Stromal cell of bone marrow (primary cell): ENCODE measurements around the gene PPDPF.
A peak's percentile ranks its signal among the peaks of the same experiment; 100 is the strongest.
"Not testable (repeated sequence)": the region's sequence is repeated elsewhere in the genome, so short reads cannot be mapped to it uniquely, and the experiment has no call there.

Experiments
- DNase-seq: peaks from one replicate; pipeline ENCODE4 v3.0.0-alpha.2; 2012; ENCODE audit warnings: low read depth

The PPDPF gene

GRCh38 chr20:63520504-63520933 lies at the start of gene PPDPF:
TSS of gene PPDPF (plus strand) at chr20:63520765. CDS start at chr20:63521309, 544 bp downstream.
- DNase-seq: peak; percentile 52

GRCh38 chr20:63471002-63471716 lies 49.4 kb upstream of the PPDPF start:
- DNase-seq: no peak

DNA sequence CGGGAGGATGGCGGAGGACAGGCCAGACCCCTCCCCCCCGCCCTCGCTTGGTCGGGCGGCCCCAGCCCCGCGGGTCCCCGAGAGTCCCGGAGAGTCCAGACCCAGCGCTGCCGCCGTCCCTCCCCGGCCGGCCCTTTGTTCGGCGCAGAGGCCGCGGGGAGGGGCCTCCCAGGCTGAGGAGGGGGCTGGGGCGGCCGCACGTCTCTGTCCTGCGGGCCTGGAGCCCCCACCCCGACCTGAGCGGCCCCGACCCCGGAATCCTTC lies 48.9 kb upstream of the PPDPF start:
- DNase-seq: no peak

DNA sequence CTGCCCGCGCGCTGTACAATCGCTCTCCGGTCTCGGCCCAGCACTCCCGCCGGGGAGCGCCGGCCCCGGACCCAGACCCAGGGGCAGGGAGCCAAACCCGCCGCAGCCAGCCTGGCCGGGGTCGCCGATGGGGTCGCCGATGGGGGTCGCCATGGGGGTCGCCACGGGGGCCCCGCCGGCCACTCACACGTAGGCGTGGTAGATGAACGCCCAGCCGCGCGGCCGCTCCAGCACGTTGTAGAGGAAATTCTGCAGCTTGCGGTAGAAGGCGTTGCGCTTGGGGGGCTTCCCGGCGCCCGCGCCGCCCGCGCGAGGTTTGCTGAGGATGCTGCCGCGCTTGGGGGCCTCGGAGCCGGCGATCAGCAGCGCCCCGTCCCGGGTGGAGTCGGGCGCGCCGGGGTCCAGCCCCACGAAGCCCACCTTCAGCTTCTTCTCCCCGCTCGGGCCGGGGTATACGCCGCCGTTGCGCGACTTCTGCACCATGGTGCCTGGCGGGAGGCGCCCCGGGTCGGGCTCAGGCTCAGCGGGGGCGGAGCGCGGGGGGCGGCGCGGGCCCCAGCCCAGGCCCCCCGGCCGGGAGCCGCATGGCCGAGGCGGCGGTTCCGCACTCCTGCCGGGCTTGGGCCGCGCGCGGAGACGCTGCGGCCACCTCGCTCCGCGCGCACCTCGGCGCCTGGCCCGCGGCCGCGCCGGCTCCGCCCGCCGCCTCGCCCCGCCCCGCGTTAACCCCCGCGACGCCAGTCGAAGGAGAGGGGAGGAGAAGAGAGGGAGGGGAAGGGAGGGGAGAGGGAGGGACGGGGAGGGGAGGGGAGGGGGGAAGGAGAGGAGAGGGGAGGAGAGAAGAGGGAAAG lies 48.4 kb upstream of the PPDPF start, which contains the start of gene KCNQ2:
KCNQ2 (minus strand) TSS at position 675 of the 851 bp plus-strand sequence; CDS start at position 483, 192 bp downstream.
- DNase-seq: no peak

GRCh38 chr20:63472862-63473390 lies 47.6 kb upstream of the PPDPF start:
- no peak for DNase-seq

GRCh38 chr20:63473555-63474449 lies 46.8 kb upstream of the PPDPF start:
- no peak for DNase-seq

GRCh38 chr20:63475209-63475608 lies 45.4 kb upstream of the PPDPF start:
- no peak for DNase-seq

GRCh38 chr20:63477061-63477616 lies 43.4 kb upstream of the PPDPF start:
- DNase-seq: no peak

- no peak for DNase-seq
These were observed 42.6 kb upstream of the PPDPF start for GRCh38 chr20:63477944-63478343.

- no peak for DNase-seq
These were observed 41.9 kb upstream of the PPDPF start for GRCh38 chr20:63478346-63479302.

- not testable (repeated sequence) for DNase-seq
These were observed 40.7 kb upstream of the PPDPF start for GRCh38 chr20:63479695-63480419.

- DNase-seq: no peak
These were observed 39.1 kb upstream of the PPDPF start for GRCh38 chr20:63481503-63481902.

DNA sequence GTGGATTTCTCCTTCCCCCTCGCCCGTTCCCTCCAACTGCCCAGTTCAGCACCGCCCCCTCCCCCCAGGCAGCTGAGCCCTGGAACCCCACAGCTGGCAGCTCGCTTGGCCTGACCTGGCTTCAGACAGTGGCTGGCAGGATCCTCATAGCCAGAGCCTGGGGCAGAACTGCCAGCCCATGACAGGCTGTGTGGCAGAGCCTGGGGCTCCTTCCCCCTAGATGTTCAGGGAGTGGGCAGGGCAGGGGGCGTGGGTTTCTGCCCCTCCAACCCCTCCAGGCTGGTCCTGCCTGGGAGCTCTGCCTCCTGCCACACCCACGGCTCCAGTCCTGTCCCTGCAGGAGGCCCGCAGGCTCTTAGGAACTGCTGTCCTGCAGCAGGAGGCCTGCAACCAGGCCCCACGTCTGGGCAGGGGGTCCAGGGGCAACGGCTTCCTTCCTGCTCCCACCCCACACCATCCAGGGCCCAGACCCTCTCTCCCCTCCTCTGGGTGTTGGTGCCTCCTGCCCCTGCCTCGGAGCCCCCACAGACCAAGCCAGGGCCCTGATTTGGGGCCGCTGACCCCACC lies 38.5 kb upstream of the PPDPF start:
- DNase-seq: no peak

DNA sequence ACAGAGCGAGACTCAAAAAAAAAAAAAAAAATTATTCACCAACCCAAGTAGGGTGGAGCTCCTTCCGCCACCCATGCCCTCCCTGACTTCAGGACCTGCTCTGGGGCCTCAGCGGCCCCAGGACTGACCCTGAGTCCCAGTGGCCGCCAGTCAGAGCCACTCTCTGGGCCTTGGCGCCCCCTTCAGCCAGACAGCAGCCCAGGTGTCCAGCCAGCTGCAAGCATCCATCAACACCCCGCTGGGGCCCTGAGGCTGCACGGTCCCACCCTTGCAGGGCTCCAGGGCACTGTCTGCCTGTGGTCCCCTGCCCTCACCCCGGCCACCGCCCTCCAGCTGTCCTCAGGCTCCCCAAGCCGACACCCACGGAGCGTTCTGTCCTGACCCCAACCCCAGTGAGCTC lies 36.7 kb upstream of the PPDPF start:
- DNase-seq: no peak

GRCh38 chr20:63484236-63484635 lies 36.3 kb upstream of the PPDPF start:
- DNase-seq: no peak

DNA sequence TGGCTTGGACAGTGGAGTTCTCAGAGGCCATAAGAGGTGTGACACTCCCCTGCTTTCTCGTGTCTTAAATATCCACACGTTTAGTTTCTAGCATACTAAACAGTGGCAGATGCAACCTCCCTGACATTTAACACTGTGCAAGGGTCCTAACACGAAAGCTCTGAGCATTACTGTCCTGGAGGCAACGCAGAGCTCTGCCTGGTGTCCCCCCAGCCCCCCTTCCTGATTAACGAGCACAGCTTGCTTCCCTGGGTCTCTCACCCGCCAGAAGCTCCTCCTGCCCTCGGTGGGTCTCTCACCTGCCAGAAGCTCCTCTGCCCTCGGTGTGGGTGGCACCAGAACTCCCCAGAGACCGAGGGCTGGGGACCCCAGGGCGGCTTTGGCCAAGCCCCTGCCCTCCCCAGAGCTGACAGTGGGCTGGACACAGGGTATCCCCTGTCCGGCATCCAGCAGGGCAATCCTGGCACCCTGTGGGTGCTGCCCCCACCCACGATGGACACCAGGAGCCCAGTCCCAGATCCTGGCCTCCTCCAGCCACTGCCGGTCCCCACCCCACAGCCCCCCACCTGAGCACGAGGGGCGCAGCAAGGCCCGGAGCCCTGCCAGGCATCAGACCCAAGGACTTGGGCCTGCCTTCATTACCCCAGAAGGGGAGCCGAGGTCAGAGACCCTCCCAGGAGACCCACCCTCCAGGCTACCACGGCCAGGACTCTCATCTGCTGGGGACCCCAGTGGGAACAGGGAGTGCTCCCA lies 35.7 kb upstream of the PPDPF start:
- no peak for DNase-seq

GRCh38 chr20:63486300-63486855 lies 34.2 kb upstream of the PPDPF start:
- no peak for DNase-seq

DNA sequence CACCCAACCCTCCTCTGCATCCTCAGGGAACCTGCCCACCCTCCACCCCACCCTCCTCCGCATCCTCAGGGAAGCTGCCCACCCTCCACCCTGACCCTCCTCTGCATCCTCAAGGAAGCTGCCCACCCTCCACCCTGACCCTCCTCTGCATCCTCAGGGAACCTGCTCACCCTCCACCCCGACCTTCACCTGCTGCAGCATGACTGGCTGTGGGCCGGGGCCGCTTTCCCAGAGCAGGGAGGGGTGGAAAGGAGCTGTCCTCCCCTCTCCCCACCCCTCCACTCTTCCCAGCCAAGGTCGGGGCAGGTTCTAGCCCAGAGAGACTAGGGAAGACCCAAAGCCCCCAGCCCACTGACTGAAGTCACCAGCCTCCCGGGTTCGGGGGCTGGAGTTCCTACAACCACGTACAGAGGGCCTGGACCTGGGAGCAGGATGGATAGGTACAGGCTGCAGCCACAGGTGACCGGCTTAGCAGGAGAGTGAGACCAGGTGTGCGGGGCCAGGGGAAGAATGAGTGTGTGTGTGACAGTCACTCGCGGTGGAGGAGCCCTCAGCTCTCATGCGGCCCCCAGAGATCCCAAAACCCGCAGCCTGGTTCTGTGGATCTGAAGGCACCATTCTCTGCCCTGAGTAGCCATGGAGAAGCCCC lies 33.3 kb upstream of the PPDPF start:
- DNase-seq: no peak
